SK-N-MC (cell line): ENCODE data around the gene NHERF1.

ENCODE experiments used
- EZH2 ChIP-seq: fragments of 200-600 bp; sonication (generic); IDR thresholded peaks from one replicate; pipeline ENCODE4 v1.6.1; 2017; ENCODE audit warnings: antibody characterized with exemption
- FOXP2 ChIP-seq: optimal IDR thresholded peaks from 2 replicates; pipeline ENCODE3; 2011; ENCODE audit warnings: mild to moderate bottlenecking, moderate library complexity; ENCODE audit not compliant: insufficient read depth; ENCODE audit errors: extremely low read length, control extremely low read depth
- POLR2AphosphoS5 ChIP-seq: IDR thresholded peaks from 2 replicates; pipeline ENCODE4 v1.6.1; 2012; ENCODE audit warnings: mild to moderate bottlenecking, low read depth, low read length, borderline replicate concordance

DNA sequence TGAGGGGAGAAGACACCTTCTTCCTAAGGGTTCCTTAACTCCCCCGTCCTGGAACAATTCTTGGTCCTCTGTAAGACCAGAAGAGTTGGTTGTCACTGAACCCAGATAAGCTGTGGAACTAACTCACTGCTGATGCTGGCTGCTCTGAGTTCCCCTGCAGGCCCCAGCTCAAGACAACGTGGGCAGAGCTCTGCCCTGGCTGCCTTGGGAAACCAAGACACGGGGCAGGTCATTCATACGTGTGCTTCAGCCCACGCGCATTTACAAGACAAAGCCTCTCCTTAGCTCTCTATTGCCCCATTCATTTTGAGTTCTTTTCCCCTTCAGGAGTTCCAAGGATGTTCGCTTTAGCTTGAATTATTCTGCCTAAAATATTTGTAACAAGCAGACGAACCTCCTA, 31.1 kb downstream of the NHERF1 start:
- TF ChIP-seq EZH2 (no peak), POLR2AphosphoS5 (no peak), FOXP2 (no peak)
